SJSA1 (cell line): ENCODE measurements around the gene CD8B2. TPM values are rescaled to one million over a fixed set of nuclear protein-coding genes. Genes with fewer than 3 reads are reported as not detected.
"Not testable (repeated sequence)": the region's sequence is repeated elsewhere in the genome, so short reads cannot be mapped to it uniquely, and the experiment has no call there.

Experiments
- DNase-seq, 2 experiments: peaks; one replicate each; pipeline ENCODE4 v3.0.0-alpha.2; 2015 to 2020; ENCODE audit warnings: low spot score in 2 of 2, low read depth in 1 of 2
- H3K27ac ChIP-seq: fragments of 250-450 bp; sonication (Bioruptor Pico); 2 replicates; pipeline ENCODE4 v1.5.1; 2020; ENCODE audit warnings: mild to moderate bottlenecking, moderate library complexity
- H3K27me3 ChIP-seq: fragments of 250-450 bp; sonication (Bioruptor Pico); replicated peaks from 2 replicates; pipeline ENCODE4 v1.5.1; 2020; ENCODE audit warnings: mild to moderate bottlenecking, moderate library complexity
- H3K36me3 ChIP-seq: fragments of 250-450 bp; sonication (Bioruptor Pico); 2 replicates; pipeline ENCODE4 v1.5.1; 2020; ENCODE audit warnings: mild to moderate bottlenecking
- H3K4me1 ChIP-seq: fragments of 250-450 bp; sonication (Bioruptor Pico); replicated peaks from 2 replicates; pipeline ENCODE4 v1.6.1; 2021; ENCODE audit warnings: mild to moderate bottlenecking
- H3K4me3 ChIP-seq: fragments of 250-450 bp; sonication (Bioruptor Pico); 2 replicates; pipeline ENCODE4 v1.5.1; 2020; ENCODE audit warnings: mild to moderate bottlenecking
- H3K9me3 ChIP-seq: fragments of 250-450 bp; sonication (Bioruptor Pico); replicated peaks from 2 replicates; pipeline ENCODE4 v1.5.1; 2020; ENCODE audit warnings: mild to moderate bottlenecking
- total RNA-seq: library from RNA; depleted of rRNA; stranded (reverse); fragments of >200 nt; shearing (Covaris generic); gene quantifications from 2 replicates; pipeline ENCODE4 v1.2.3, GENCODE V29; 2014

CD8B2 gene
- total RNA-seq, 1 experiment from 2014 or later: not detected

DNA sequence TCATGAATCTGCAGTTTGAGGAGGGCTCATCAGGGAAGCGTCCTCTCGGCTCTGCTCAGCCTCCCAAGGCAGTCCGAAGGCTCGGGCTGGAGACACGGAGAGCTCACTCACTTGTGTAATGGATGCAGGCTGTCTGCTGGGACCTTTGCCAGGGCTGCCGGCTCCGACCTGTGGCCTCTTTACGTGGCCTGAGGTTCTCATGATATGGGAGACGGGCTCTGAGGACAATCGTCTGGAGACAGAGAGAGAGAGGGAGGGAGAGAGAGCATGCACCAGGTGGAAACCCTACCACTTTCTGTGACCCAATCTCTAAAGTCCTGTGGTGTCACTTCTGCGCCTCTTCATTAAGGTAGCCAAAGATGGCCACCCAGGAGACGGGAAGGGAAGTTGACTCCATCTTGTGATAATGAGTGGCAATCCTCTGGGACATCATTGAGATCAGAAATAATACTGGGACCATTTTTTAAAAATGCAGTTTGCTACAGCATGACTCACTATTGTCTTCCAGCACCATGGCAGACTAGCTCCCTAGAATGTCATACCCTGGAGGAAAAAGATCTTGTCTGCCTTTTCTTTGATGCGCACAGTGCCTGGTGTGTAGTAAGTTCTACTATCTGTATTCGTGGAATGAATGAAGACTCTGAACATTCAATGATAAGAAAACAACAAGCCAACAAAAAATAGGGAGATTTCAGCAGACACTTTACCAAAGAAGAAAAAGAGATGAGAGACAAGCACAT is 60.2 kb downstream of the CD8B2 start:
- H3K9me3 ChIP-seq: no peaks in the 10 kb centered on the region
- no peak overlapping the region for H3K27ac ChIP-seq
- DNase-seq: no peak
- H3K36me3 ChIP-seq: no peaks in the 10 kb centered on the region
- no peaks in the 10 kb centered on the region for H3K4me1 ChIP-seq
- no peaks in the 10 kb centered on the region for H3K27me3 ChIP-seq
- H3K4me3 ChIP-seq: no peak overlapping the region

DNA sequence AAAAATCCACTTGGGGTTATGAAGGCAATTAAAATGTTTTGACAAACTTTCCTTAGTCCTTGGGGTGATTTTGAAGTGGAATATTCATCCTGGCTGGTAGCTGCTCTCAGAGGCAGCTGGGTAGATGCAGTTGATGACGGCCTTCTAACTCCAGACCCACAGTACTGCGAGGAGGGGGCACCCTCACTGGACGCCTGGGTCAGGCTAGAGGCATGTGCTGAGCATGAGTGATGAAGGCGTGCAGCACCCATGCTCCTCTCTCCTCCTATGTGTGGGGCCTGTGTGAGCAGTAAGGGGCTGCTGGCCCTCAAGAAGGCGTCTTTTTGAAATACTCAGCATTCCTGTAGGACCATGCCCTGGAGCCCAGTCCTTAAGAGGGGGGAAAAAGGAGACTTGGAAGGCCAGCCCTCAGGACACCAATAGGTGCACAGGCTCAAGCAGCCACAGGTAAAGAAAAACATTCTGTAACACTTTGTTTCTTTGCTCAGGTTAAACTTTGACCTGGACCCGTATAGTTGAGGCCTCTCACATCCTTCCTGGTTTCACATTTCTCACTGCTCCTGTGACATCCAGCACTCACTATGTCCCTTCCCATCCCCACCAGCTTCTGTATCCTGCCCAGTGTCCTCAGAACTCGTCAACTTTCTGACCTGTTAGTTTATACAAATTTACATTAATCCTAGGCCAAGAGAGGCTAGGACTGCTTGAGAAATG is 64.4 kb downstream of the CD8B2 start:
- no peaks in the 10 kb centered on the region for H3K4me1 ChIP-seq
- no peak for DNase-seq
- H3K4me3 ChIP-seq: no peak overlapping the region
- no peaks in the 10 kb centered on the region for H3K9me3 ChIP-seq
- no peak overlapping the region for H3K27ac ChIP-seq
- no peaks in the 10 kb centered on the region for H3K36me3 ChIP-seq
- no peaks in the 10 kb centered on the region for H3K27me3 ChIP-seq

DNA sequence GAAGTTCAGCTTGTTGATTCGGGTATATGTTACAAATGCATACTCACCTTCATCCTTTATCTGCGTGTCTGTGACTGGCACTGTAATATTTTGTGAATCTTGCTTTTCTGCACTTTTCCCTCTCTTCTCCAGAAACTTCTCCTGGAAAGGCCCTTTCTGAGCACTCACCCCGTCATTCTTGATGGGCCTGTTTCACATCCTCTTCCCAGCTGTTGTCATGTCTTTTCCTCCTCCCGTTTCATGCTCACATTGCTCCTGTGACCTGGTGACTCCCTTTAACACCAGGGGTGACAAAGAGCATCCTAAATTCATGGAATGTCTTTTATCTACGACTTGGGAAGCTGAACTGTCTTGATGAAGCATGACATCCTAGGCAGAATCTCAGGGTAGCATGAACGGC is 65.8 kb downstream of the CD8B2 start:
- Histone ChIP-seq H3K4me3 (no peak overlapping the region), H3K27me3 (no peaks in the 10 kb centered on the region), H3K27ac (no peak overlapping the region), H3K36me3 (no peaks in the 10 kb centered on the region), H3K4me1 (no peaks in the 10 kb centered on the region), H3K9me3 (no peaks in the 10 kb centered on the region)
- DNase-seq: no peak

DNA sequence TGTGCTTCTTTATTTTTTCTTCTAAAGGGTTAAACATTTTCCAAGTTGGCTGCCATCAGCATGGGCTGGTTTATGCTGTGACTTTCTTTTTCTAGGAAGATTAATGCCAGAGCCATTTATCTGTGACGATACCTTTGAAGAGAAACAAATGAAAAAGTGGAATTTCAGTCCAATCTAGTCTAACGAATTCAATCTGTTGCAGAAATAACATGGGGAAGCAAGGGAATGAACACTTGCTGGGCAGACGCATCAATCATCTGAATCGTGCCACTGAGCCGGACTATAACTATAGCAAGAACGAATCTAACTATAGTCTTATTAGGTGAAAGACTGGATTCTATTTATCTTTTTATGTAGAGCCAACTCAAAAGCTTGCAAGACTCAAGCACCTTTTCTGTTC is 66.2 kb downstream of the CD8B2 start:
- no peak for DNase-seq
- no peaks in the 10 kb centered on the region for H3K9me3 ChIP-seq
- H3K36me3 ChIP-seq: no peaks in the 10 kb centered on the region

DNA sequence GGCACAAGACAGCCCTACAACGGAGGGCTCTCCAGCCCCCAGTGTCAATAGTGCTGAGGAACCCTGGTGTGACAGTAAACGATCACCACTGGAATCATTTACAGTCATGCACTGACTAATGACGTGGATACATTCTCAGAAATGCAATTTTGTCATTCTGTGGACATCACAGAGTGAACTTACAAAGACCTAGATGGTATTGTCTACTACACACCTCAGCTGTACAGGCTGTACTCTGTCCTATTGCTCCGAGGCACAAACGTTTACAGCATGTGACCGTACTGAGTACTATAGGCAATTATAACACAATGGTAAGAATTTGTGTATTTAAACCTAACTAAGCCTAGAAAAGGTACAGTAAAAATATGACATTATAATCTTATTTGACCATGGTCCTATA is 67.2 kb downstream of the CD8B2 start:
- no peak overlapping the region for H3K27ac ChIP-seq
- H3K4me3 ChIP-seq: no peak overlapping the region
- no peaks in the 10 kb centered on the region for H3K36me3 ChIP-seq
- no peaks in the 10 kb centered on the region for H3K9me3 ChIP-seq
- no peaks in the 10 kb centered on the region for H3K27me3 ChIP-seq
- H3K4me1 ChIP-seq: no peaks in the 10 kb centered on the region
- DNase-seq: no peak

More for the DNA sequence above, 66.2 kb downstream of the CD8B2 start:
- Histone ChIP-seq H3K4me3 (no peak overlapping the region), H3K4me1 (no peaks in the 10 kb centered on the region), H3K27ac (no peak overlapping the region), H3K27me3 (no peaks in the 10 kb centered on the region)

DNA sequence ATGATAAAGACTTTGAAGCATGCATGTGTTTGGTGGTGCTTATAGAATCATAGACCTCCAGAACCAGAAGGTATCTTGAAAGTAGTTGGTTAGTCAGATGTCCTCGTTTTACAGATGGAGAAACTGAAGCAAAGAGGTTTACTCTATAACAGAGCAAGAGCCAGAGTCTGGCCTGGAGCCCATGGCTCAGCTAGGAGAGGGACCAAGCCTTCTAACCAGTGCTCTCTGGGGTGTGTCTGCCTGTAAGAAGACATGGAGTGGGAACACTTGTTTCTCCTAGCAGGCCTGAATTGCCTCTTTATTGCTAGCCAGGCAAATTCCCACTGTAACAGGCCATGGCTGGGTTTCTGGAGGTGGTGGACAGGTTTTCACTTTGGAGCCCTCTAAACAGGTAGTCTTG is 67.9 kb downstream of the CD8B2 start:
- Histone ChIP-seq H3K4me1 (no peaks in the 10 kb centered on the region), H3K4me3 (no peak overlapping the region), H3K27ac (no peak overlapping the region), H3K27me3 (no peaks in the 10 kb centered on the region), H3K9me3 (no peaks in the 10 kb centered on the region), H3K36me3 (no peaks in the 10 kb centered on the region)
- DNase-seq: no peak

DNA sequence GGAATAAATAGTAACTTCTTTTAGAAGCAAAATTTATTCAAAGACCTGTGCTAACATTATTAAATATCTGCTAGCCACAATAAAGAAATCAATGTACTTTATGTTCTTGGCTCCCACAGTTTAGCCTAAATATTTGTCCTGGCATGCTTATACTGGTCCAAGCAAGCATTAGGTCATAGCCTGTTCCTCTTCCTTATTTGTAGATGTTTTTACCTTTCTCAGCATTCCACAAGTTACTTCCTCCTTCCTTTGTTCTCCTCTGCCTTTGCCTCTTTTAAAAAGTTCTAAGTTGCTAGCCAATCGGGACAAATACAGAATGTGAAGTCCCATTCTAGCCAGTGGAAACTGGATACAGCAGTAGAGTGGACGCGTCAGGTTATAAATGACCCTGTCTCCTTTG is 72.6 kb downstream of the CD8B2 start:
- not testable (repeated sequence) for H3K4me3 ChIP-seq, H3K27me3 ChIP-seq, DNase-seq, H3K27ac ChIP-seq, H3K36me3 ChIP-seq, H3K4me1 ChIP-seq, H3K9me3 ChIP-seq

DNA sequence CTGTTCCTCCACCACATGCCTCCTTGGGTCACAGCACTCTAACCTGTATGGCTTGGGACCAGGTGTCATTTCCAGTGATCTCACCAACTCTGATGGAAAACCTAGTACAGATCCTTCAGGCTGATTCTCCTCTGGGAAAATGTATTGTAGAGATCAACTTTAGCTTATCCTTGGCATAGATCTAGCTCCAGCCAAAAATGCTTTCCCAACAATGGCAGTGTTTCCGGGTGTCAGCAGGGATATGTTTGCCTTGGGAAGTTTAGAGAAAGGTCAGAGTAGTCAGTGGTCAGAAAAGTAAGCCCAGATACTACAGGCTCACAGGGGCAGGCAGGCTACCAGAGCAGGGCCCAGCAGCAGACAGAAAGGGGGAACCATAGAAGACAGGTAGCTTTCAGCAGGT is 73.6 kb downstream of the CD8B2 start:
- Histone ChIP-seq H3K27ac (no peak overlapping the region), H3K27me3 (no peaks in the 10 kb centered on the region), H3K36me3 (no peaks in the 10 kb centered on the region), H3K4me1 (no peaks in the 10 kb centered on the region), H3K4me3 (no peak overlapping the region), H3K9me3 (no peaks in the 10 kb centered on the region)
- DNase-seq: no peak

DNA sequence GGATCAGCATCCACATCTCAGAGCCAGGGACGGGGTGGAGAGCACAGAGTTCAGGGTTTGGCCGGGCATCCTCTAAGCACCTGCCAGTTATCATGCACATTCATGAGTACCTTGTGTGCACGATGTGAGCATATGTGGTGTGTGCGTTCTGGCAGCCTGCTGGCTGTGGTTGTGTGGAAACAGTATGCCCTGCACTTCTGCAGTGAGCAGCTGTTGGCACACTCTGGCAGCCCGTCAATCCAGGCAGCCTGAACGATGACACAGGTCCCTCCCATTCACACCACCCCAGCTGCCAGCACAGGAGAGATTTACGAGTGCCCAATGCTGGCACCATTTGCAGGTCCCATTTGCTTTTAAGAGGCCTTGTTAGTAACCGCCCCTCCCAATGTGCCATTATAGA is 74.2 kb downstream of the CD8B2 start:
- Histone ChIP-seq H3K27ac (no peak overlapping the region), H3K9me3 (no peaks in the 10 kb centered on the region), H3K4me3 (no peak overlapping the region), H3K27me3 (no peaks in the 10 kb centered on the region), H3K36me3 (no peaks in the 10 kb centered on the region), H3K4me1 (no peaks in the 10 kb centered on the region)
- no peak for DNase-seq

DNA sequence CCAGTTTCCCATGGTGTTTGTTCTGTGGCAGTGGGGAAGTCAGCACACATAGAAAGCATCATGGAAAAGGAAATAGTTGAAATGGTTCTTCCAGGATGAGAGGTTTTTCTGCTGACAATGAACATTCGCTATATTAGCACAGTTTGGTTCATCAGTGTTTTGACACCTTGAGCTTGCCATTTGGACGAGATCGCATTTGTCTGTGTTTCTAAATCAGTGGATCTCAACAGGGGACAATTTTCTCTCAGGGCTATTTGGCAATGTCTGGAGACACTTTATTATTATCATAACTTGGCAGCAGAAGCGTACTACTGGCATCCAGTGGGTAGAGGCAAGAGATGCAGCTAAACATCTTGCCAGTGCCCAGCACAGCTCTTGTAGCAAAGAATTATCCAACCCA is 74.6 kb downstream of the CD8B2 start:
- no peaks in the 10 kb centered on the region for H3K27me3 ChIP-seq
- DNase-seq: no peak
- no peaks in the 10 kb centered on the region for H3K4me1 ChIP-seq
- no peaks in the 10 kb centered on the region for H3K9me3 ChIP-seq
- no peak overlapping the region for H3K4me3 ChIP-seq
- no peaks in the 10 kb centered on the region for H3K36me3 ChIP-seq
- H3K27ac ChIP-seq: no peak overlapping the region

DNA sequence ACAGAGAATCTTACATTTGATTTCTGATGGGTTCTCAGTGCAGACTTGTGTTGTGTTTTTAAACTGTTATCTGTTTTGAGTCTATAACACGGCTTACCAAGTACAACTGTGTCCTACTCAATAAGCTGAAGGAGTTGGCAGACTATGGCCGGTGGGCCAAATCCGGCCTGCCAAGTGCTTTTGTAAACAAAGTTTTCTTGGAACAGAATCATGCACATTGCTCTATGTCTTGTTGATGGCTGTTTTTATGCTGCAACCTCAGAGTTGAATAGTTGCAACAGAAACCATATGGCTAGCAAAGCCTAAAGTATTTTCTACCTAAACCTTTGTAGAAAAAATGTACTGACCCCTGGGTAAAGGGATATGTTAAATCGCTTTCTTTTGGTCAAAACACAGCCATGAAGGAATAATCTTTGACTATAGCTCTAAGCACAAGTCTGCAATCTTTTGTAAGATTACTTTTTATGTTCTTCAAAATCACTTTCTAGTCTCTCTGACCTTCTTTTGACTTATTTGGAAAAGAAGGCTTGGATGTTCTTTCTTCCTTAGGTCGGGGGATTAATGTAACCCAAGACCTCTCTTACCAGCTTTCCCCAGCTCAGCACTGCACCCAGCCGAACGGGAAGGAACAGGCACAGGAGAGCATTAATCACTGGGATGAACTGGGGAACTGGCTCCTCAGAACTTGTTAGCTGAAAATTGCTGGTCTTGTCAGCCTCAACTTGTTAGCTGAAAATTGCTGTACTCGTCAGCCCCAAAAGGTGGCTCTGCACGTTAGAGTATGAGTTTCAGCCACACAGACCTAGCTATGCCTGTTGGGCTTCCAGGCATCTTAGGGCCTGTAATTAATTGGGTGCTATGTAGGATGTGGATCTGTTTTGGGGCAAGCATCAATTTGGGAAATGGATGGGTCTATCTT is 75.4 kb downstream of the CD8B2 start:
- Histone ChIP-seq H3K27me3 (no peaks in the 10 kb centered on the region), H3K36me3 (no peaks in the 10 kb centered on the region), H3K9me3 (no peaks in the 10 kb centered on the region), H3K27ac (no peak overlapping the region), H3K4me1 (no peaks in the 10 kb centered on the region), H3K4me3 (no peak overlapping the region)
- no peak for DNase-seq

DNA sequence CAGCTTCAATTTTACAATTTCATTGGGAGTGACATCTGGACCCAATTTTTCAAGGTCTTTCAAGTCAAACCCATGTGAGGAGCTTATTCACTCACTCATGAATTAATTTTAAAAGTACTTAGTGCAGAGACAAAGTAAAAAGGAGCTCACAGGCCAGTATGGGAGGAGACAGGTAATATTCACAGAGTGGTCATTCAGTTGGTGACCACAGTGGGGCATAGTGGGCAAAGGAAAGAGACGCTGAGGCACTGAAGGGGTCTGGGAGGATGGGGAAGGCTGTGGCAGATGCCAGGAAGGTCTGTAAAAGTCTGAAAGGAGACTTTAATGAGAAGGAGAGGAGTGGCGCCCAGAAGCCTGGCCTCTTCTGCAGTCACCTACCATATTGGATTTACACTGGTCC is 76.0 kb downstream of the CD8B2 start:
- no peaks in the 10 kb centered on the region for H3K27me3 ChIP-seq
- no peak overlapping the region for H3K4me3 ChIP-seq
- H3K4me1 ChIP-seq: no peaks in the 10 kb centered on the region
- no peaks in the 10 kb centered on the region for H3K9me3 ChIP-seq
- no peak overlapping the region for H3K27ac ChIP-seq
- H3K36me3 ChIP-seq: no peaks in the 10 kb centered on the region
- no peak for DNase-seq

DNA sequence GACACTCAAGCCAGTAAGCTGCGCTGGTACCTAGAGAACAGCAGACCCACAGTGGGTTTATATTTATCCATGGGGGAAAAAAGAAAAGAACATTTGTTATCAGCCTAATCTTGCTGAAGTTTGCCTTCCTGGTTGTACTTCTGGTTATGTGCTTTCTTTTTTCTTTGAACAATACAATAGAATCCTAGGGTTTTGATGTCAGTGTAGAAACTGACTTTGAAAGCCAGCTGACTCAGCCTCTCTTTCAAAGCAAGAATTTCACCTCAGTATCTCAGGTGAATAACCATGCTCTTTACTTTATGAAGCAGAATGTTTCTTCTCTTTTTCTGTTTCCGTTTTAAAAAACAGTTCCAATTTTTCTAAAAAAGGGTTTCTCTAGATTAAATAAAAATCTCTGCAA is 78.4 kb downstream of the CD8B2 start:
- Histone ChIP-seq H3K4me3 (no peak overlapping the region), H3K27me3 (no peaks in the 10 kb centered on the region), H3K36me3 (no peaks in the 10 kb centered on the region), H3K9me3 (no peaks in the 10 kb centered on the region), H3K27ac (no peak overlapping the region), H3K4me1 (no peaks in the 10 kb centered on the region)
- DNase-seq: no peak

DNA sequence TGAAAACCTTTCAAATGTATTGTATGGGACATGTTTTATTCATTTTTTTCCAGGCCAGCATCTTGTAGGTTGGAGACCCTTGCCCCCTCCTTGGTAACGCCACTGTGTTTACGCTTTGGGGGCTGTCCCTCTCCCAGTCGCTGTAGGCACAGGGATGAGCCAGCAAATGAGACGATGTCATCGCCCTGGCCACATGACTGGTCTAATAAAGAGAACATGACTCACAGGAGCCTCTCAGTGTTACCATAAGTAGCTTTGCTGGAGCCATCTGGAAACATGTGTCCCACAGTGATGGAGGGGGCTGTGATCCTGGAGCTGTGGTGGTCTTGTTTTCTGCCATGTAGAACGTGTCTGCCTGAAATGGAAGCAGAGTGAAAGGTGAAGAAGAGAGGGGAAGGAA is 78.9 kb downstream of the CD8B2 start:
- H3K27ac ChIP-seq: no peak overlapping the region
- H3K27me3 ChIP-seq: no peaks in the 10 kb centered on the region
- H3K36me3 ChIP-seq: no peaks in the 10 kb centered on the region
- H3K4me1 ChIP-seq: no peaks in the 10 kb centered on the region
- DNase-seq: no peak
- no peaks in the 10 kb centered on the region for H3K9me3 ChIP-seq
- H3K4me3 ChIP-seq: no peak overlapping the region
